Renal cortex interstitium (tissue), 11 donors: ENCODE results near the gene NPAS3. TPM values are rescaled to one million over a fixed set of nuclear protein-coding genes. Genes with fewer than 3 reads are reported as not detected.
A peak's percentile ranks its signal among the peaks of the same experiment; 100 is the strongest.

ENCODE experiments used
- DNase-seq, 11 donors: peaks; one replicate each; pipeline ENCODE4 v3.0.0-alpha.2; 2013; ENCODE audit warnings: low read depth in 9 of 11, low spot score in 4 of 11; ENCODE audit errors: extremely low read depth in 1 of 11
- polyA plus RNA-seq, 3 donors: library from polyadenylated mRNA; unstranded; fragments of 120-200 nt; gene quantifications; one replicate each; pipeline ENCODE4 v1.2.1, GENCODE V29; 2013; ENCODE audit not compliant: insufficient read length in 3 of 3

NPAS3 gene
- polyA plus RNA-seq, 3 donors, result 6.3 to 8.9 (median 8.7) TPM

DNA sequence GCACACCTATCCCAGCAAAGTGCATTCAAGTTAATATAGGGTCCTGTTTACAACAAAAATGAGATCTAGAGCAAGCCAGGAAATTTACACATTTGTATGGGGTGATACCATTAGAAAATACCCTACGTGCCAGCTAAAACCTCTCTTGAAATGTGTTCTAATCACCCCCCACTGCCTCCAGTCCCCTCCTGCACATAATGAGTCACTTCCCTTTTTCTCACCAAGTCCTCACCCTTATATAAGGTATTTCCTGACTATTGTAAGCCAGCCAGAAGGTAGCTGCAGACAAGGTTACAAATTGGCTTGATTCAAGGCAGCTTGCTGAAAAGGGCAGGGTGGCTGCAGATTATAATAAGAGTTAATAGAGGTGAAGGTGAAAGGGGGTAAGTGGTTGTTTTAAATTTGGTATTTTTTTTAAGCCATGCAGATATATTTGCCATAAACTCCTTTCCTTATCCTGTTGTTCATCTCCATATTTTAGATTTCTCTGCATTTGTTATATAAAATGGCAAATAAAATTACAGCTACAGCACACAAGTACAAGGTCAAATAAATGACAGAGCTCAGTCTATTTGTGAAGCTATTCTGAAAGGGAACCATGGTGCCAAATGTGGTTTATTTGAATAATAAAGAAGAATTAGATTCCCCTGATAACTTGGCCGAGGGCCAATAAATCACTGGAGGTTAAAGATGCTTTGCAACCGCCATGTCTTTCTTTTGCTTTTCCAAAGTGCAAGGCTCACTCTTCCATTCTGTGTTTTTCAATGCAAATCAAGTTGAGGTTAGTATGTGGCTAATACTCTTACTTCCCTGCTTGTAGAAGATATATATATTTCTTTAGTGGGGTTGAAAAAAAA lies 626.3 kb downstream of the NPAS3 start:
- DNase-seq, result no peak

GRCh38 chr14:33566082-33566481 lies 627.4 kb downstream of the NPAS3 start:
- no peak for DNase-seq

GRCh38 chr14:33567023-33567728 lies 628.5 kb downstream of the NPAS3 start:
- no peak for DNase-seq

- DNase-seq, result no peak
Measured at GRCh38 chr14:33567731-33568130, 629.1 kb downstream of the NPAS3 start.

DNA sequence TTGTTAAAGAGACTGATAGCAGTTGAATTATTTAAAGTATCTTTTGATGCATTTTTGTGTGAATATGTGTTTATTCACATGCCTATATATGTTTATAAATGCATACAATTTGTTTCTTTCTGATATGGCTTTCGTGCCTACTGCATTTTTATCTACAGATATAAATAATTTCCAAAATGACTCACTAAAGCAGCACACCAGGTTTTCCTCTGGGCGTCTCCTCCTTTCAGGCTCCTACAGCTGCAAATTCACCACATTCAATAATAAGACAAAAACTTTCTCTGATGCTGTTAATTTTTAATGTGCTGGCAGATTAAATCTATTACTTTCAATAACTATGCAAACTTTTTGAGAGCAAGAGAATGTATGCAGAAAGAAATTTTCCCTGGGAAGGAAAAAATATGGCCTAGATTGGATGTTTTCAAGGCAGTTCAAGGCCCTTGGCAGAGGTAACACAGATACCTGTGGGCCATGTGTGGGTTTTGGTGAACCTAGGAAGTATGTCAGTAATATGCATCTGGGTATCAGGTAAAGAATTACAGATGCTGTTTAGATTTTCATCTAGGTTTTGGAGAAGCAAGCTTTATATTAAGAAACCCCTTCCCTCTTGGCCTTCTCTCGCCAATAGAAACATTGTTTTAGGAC lies 630.4 kb downstream of the NPAS3 start:
- no peak for DNase-seq

- peak in 1 of 11 donors; percentile 44 for DNase-seq
Measured at GRCh38 chr14:33569821-33570687, 631.4 kb downstream of the NPAS3 start.

DNA sequence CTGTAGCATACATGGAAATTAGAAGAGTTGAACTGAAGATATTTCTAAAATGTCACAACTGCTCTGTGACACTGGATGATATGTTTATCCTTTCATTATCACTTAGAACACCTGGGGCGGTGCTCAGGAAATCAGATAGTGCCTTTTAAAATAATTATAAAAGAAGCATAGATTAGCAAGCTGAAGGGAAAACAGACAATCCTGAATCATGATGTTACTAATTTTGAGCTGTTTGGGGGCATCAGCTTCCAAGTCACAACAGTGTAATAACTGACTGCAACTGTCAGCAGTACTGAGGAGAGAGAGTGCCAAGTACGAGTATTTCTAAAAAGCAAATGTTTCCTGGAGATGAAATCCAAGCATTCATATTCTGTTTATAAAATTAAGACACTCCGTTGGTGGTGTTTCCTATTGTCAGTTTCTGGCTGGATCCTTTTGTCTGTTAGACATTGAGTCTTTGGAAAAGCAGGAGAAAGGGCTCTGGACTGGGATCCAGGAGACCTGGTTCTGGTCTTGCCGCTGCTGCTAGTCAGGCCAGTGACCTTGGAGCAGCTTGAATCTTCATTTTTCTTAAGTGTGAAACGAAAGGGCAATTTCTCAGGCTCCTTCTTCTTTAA lies 632.1 kb downstream of the NPAS3 start:
- DNase-seq, result no peak

GRCh38 chr14:33573301-33573880 lies 634.7 kb downstream of the NPAS3 start:
- DNase-seq, result no peak

DNA sequence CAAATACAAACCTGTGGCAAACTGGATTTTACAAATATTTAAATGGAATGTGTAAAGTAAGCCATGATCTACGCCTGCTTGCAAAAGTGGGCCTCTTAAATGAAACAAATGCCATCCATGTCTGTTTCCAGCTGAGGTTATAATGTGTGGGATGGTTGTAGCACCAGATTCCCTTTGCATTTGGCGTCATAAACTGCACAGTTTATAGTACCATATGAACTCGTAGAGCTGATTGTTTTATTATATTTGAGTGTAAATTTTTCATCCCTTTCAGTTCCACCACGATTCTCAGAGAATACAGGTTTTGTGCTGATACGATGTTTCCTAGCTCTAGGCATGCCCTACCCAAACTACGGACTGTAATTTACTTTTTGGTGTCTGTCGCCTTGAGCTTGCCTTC lies 637.3 kb downstream of the NPAS3 start:
- no peak for DNase-seq

GRCh38 chr14:33578461-33579216 lies 640.0 kb downstream of the NPAS3 start:
- DNase-seq, result no peak

DNA sequence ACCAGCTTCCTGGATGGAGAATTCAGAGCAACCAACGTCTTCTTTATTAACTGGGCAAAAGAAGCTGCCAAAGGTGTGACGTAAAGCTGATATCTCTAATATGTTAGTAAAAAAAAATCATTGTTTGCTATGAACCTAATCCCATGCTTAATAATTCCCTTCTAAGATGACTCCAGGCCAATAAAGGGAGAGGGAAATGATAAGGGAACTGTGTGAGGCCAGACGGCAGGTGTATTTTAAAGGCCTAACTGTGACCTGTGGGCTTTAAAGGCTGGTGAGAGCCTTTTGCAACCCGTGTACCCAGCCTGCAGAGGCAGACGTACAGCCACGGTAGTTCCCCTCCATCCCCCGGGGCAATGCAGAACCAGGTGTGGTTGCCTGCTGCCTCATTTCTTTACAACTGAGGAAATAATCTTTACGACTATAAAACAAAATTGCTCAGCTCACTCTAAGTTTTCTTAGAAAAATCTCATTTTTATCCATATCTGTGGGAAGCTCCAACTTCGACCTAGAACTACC lies 641.6 kb downstream of the NPAS3 start:
- DNase-seq, result no peak

GRCh38 chr14:33580841-33581240 lies 642.2 kb downstream of the NPAS3 start:
- no peak for DNase-seq

- no peak for DNase-seq
Measured at GRCh38 chr14:33584697-33585096, 646.0 kb downstream of the NPAS3 start.

- no peak for DNase-seq
Measured at GRCh38 chr14:33586806-33587205, 648.1 kb downstream of the NPAS3 start.

GRCh38 chr14:33587791-33588190 lies 649.1 kb downstream of the NPAS3 start:
- no peak for DNase-seq

DNA sequence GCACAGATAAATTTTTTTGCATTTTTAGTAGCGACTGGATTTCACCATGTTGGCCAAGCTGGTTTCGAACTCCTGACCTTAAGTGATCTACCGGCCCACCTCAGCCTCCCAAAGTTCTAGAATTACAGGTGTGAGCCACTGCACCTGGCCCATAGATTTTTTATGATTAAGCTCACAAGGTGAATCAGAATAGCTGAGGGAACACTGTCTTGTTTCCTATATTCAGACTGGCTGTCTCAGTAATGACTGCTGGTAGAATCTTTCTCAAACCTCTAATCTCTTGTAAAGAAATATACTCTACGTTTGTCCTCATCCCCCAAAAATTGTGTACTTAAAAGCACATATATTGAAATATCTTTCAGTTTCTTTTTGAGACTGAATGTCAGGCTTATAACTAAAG lies 650.1 kb downstream of the NPAS3 start:
- no peak for DNase-seq

DNA sequence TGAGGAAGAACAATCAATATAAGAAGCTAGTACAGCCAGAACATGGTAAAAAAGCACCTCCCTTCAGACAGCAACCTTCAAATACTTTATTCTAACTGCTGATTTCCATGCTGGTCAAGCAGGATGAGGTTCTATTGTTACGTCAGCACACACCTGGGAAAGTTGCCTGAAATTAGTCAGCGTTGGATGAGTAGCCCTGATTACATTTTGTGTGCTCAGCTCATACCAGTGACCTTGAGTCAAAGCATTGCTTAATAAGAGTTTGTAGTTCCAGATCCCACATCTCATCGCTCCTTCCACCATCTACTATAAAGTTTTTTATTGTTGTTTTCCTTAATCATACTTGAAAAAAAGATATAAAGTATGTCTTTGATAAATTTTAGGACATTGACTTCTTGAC lies 650.7 kb downstream of the NPAS3 start:
- DNase-seq, result no peak
